ENCODE data around the gene SLC39A10.

DNA sequence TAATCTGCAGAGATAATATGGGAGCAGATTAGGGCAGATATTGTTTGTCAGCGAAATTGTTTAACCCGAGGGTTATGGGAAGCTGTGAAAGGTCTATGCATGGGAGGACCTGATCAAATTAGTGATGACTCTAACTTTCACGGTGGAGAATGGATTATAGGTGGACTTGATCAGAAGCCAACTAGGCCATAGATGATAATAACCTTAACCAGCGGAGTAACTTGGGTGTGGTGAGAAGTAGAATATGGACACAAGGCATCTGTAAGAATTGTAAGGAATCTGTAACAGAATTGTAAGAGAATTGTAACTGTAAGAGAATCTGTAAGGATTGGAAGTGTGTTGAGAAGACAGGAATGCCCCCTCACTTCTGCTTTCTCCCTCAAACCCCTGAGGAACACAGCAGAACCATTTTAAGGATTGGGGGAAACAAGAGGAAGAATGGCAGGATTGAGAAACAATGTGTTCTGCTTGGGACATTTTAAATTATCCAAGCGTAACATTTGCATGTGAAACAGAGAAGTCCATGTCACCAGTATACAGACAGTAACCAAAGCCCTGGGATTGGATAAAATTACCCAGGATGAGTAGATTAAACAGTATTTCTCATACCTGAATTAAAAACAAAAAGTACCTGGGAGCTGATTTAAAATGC, 14.9 kb upstream of the SLC39A10 start:
- TF ChIP-seq, protein P1, sequence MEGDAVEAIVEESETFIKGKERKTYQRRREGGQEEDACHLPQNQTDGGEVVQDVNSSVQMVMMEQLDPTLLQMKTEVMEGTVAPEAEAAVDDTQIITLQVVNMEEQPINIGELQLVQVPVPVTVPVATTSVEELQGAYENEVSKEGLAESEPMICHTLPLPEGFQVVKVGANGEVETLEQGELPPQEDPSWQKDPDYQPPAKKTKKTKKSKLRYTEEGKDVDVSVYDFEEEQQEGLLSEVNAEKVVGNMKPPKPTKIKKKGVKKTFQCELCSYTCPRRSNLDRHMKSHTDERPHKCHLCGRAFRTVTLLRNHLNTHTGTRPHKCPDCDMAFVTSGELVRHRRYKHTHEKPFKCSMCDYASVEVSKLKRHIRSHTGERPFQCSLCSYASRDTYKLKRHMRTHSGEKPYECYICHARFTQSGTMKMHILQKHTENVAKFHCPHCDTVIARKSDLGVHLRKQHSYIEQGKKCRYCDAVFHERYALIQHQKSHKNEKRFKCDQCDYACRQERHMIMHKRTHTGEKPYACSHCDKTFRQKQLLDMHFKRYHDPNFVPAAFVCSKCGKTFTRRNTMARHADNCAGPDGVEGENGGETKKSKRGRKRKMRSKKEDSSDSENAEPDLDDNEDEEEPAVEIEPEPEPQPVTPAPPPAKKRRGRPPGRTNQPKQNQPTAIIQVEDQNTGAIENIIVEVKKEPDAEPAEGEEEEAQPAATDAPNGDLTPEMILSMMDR (IDR thresholded peaks at IDR 0.05), result no peak
- no peak for TF ChIP-seq POLR2AphosphoS5 (IDR thresholded peaks at IDR 0.05)
